Endodermal cell (in vitro differentiated cells): ENCODE measurements around the gene NFIC. TPM values are rescaled to one million over a fixed set of nuclear protein-coding genes. Genes with fewer than 3 reads are reported as not detected.

Experiments used
- DNase-seq: peaks from one replicate; pipeline ENCODE4 v3.0.0-alpha.2; 2017
- H3K27ac ChIP-seq: 2 replicates; pipeline ENCODE4 v1.5.1; 2013; ENCODE audit warnings: mild to moderate bottlenecking, low read depth, low read length, moderate library complexity
- H3K27me3 ChIP-seq: 2 replicates; pipeline ENCODE4 v1.6.1; 2013; ENCODE audit warnings: mild to moderate bottlenecking, low read length, moderate library complexity; ENCODE audit not compliant: insufficient read depth, control insufficient read depth, poor library complexity, severe bottlenecking
- H3K36me3 ChIP-seq: 2 replicates; pipeline ENCODE4 v1.7.0; 2013; ENCODE audit warnings: mild to moderate bottlenecking, low read length, moderate library complexity; ENCODE audit not compliant: control insufficient read depth, insufficient read depth
- H3K4me1 ChIP-seq: one replicate; pipeline ENCODE4 v1.7.0; 2013; ENCODE audit warnings: low read length; ENCODE audit not compliant: control insufficient read depth, insufficient read depth
- H3K4me3 ChIP-seq: 2 replicates; pipeline ENCODE4 v1.5.1; 2013; ENCODE audit warnings: mild to moderate bottlenecking, low read length, moderate library complexity
- H3K9ac ChIP-seq: 2 replicates; pipeline ENCODE4 v1.6.1; 2013; ENCODE audit warnings: mild to moderate bottlenecking, low read length, moderate library complexity; ENCODE audit not compliant: poor library complexity, severe bottlenecking; ENCODE audit errors: extremely low read depth
- H3K9me3 ChIP-seq: 2 replicates; pipeline ENCODE4 v1.6.1; 2013; ENCODE audit warnings: mild to moderate bottlenecking, low read length, moderate library complexity; ENCODE audit not compliant: control insufficient read depth
- H3K27ac Mint-ChIP-seq: 2 replicates; pipeline ENCODE4 v1.8.0; 2020; ENCODE audit warnings: mixed read lengths
- H3K27me3 Mint-ChIP-seq: 2 replicates; pipeline ENCODE4 v1.8.0; 2021; ENCODE audit warnings: mild to moderate bottlenecking, mixed read lengths; ENCODE audit not compliant: insufficient read depth
- H3K36me3 Mint-ChIP-seq: 2 replicates; pipeline ENCODE4 v1.8.0; 2020; ENCODE audit warnings: low read depth, mixed read lengths
- H3K4me1 Mint-ChIP-seq: 2 replicates; pipeline ENCODE4 v1.8.0; 2020; ENCODE audit warnings: mixed read lengths
- H3K4me3 Mint-ChIP-seq: 2 replicates; pipeline ENCODE4 v1.8.0; 2020; ENCODE audit warnings: mild to moderate bottlenecking, moderate library complexity, mixed read lengths
- H3K9me3 Mint-ChIP-seq: 2 replicates; pipeline ENCODE4 v1.8.0; 2020; ENCODE audit warnings: mild to moderate bottlenecking, mixed read lengths
- CTCF ChIP-seq: fragments of 200-600 bp; sonication (generic); conservative IDR thresholded peaks from 2 replicates; pipeline ENCODE4 v1.5.0; 2021; ENCODE audit warnings: antibody characterized with exemption, mild to moderate bottlenecking
- WGBS, 2 experiments: methylation state at CpG; one replicate each; pipeline versions ENCODE4 v1.1.5 to v1.1.7; 2013; ENCODE audit warnings: missing lambda C conversion rate in 2 of 2, mixed read lengths in 1 of 2; ENCODE audit not compliant: insufficient coverage in 1 of 2, insufficient read length in 1 of 2; 5-methylcytosine and 5-hydroxymethylcytosine counted together
- total RNA-seq, 2 donors: library from RNA; stranded (reverse); fragmentation: NEBNext Ultra II Directional in 1 of 2; extraction: Animal tissue kit (Norgen Biotek cat#: 25700) in 1 of 2; gene quantifications; 2 replicates in 1 of 2; 3 replicates in 1 of 2; pipeline ENCODE4 v1.2.1, GENCODE V29; 2021

NFIC gene
- total RNA-seq, 2 donors from 2014 or later, result 5.2 to 6.6 TPM

GRCh38 chr19:3356805-3357204, 9.6 kb upstream of the NFIC start:
- peaks cover 82% of the 10 kb centered on the region for H3K27me3 Mint-ChIP-seq

DNA sequence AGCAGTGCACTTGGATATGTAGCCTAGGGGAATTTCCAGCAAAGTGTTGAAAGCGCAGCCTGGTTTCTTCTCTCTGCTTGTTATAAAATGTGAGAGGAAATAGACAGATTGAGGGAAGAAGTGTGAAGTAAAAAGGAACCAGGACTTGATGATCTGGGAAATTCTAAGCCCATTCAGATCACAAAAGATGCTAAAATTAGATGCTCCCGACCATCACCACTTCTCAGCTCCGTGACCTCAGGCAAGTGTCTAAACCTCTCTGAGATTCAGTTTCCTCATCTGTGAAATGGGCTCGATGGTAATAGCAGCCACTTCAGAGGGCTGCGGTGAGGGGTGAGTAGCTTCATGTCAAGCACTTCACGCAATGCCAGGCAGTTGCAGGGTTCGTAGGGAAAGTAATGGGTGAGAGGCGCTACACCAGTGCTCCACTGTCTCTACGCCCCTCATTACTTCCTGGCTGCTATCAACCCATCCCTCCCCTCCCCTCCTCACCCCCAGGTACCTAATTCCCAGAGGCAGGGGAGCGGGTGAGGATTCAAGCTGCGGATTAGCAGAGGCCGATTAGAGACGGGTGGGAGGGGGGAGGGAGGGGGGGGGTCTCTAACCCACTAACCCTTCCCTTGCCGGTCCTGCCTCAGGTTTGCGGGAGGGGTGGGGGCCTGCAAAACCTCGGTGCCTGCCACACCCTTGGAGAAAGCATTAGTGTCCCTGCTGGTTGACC, 9.0 kb upstream of the NFIC start:
- no peaks in the 10 kb centered on the region for H3K36me3 ChIP-seq
- H3K9me3 ChIP-seq, result no peaks in the 10 kb centered on the region
- Mint-ChIP-seq H3K4me1 (peaks cover 8% of the 10 kb centered on the region), H3K27me3 (peaks cover 83% of the 10 kb centered on the region), H3K9me3 (peaks cover 5% of the 10 kb centered on the region), H3K27ac (no peak overlapping the region), H3K36me3 (no peaks in the 10 kb centered on the region), H3K4me3 (peak overlapping the region; percentile 48)
- H3K9ac ChIP-seq, result no peak overlapping the region
- no peak overlapping the region for H3K4me3 ChIP-seq
- H3K4me1 ChIP-seq, result no peaks in the 10 kb centered on the region
- TF ChIP-seq CTCF, result no peak
- WGBS, 2 experiments, result 21 to 23% methylated on average over 8 to 12 of the region's 16 CpGs
- no peak overlapping the region for H3K27ac ChIP-seq
- peak; percentile 78 for DNase-seq
- H3K27me3 ChIP-seq, result peaks cover 87% of the 10 kb centered on the region

More at GRCh38 chr19:3356805-3357204, 9.6 kb upstream of the NFIC start:
- no peaks in the 10 kb centered on the region for H3K9me3 ChIP-seq
- peaks cover 8% of the 10 kb centered on the region for H3K4me1 Mint-ChIP-seq
- no peak overlapping the region for H3K4me3 Mint-ChIP-seq
- DNase-seq, result no peak
- H3K27ac ChIP-seq, result no peak overlapping the region
- no peak overlapping the region for H3K27ac Mint-ChIP-seq
- no peak overlapping the region for H3K9ac ChIP-seq
- H3K36me3 Mint-ChIP-seq, result no peaks in the 10 kb centered on the region
- H3K36me3 ChIP-seq, result no peaks in the 10 kb centered on the region
- H3K4me3 ChIP-seq, result no peak overlapping the region
- peaks cover 5% of the 10 kb centered on the region for H3K9me3 Mint-ChIP-seq
- whole genome bisulfite sequencing, 2 experiments, result 74 to 82% methylated on average over 2 of the region's 2 CpGs
- peaks cover 85% of the 10 kb centered on the region for H3K27me3 ChIP-seq
- H3K4me1 ChIP-seq, result no peaks in the 10 kb centered on the region
- no peak for TF ChIP-seq CTCF

- Histone ChIP-seq H3K9ac (no peak overlapping the region), H3K4me1 (no peaks in the 10 kb centered on the region), H3K9me3 (no peaks in the 10 kb centered on the region), H3K36me3 (no peaks in the 10 kb centered on the region), H3K4me3 (no peak overlapping the region), H3K27me3 (peaks cover 88% of the 10 kb centered on the region), H3K27ac (no peak overlapping the region)
- DNase-seq, result no peak
- Mint-ChIP-seq H3K27me3 (peaks cover 83% of the 10 kb centered on the region), H3K27ac (no peak overlapping the region), H3K9me3 (peaks cover 5% of the 10 kb centered on the region), H3K4me1 (peaks cover 8% of the 10 kb centered on the region), H3K36me3 (no peaks in the 10 kb centered on the region), H3K4me3 (peak overlapping the region; percentile 55)
- TF ChIP-seq CTCF, result no peak
- WGBS, 2 experiments, result 0 to 5% methylated on average over 2 to 35 of the region's 38 CpGs
Observed at GRCh38 chr19:3357992-3358688, 8.2 kb upstream of the NFIC start.
